Breast epithelium (tissue), 3 donors: ENCODE results near the gene PRAMEF11.
"Not testable (repeated sequence)": the region's sequence is repeated elsewhere in the genome, so short reads cannot be mapped to it uniquely, and the experiment has no call there.

ENCODE experiments used
- CTCF ChIP-seq, 3 donors: fragments of 450-650 bp; IDR thresholded peaks; one replicate each; pipeline ENCODE4 v1.5.1; 2016 to 2017; ENCODE audit warnings: antibody characterized with exemption in 3 of 3, mild to moderate bottlenecking in 3 of 3, moderate library complexity in 3 of 3
- POLR2A ChIP-seq: fragments of 450-650 bp; IDR thresholded peaks from one replicate; pipeline ENCODE4 v1.6.1; 2016; ENCODE audit warnings: antibody characterized with exemption, mild to moderate bottlenecking, moderate library complexity
- POLR2AphosphoS5 ChIP-seq, 3 donors: sonication (generic); formaldehyde crosslinking; IDR thresholded peaks; one replicate each; pipeline ENCODE4 v1.6.1; 2017; ENCODE audit warnings: antibody characterized with exemption in 3 of 3

- not testable (repeated sequence) for TF ChIP-seq CTCF (IDR thresholded peaks at IDR 0.05); POLR2A; POLR2AphosphoS5 (IDR thresholded peaks at IDR 0.05)
Observed at GRCh38 chr1:12791097-12791496, 40.1 kb downstream of the PRAMEF11 start, which contains the start of gene PRAMEF1.
